Astrocyte of the cerebellum (primary cell): ENCODE results near the gene PRPF19.

Source experiments
- DNase-seq: peaks from one replicate; pipeline ENCODE4 v3.0.0-alpha.2; 2011; ENCODE audit warnings: low read depth
- H3K4me3 ChIP-seq: 2 replicates; pipeline ENCODE4 v1.5.1; 2011; ENCODE audit warnings: mild to moderate bottlenecking, low read depth, low read length, moderate library complexity
- CTCF ChIP-seq: IDR thresholded peaks from 2 replicates; pipeline ENCODE4 v1.5.1; 2012; ENCODE audit warnings: low read length, low read depth, moderate library complexity, mild to moderate bottlenecking; ENCODE audit errors: missing control alignments
- in situ Hi-C: cut with HindIII; loops from 2 replicates; pipeline ENCODE4 v1.10.0; 2017; ENCODE audit warnings: low sequenced_read_pairs

The PRPF19 gene

GRCh38 chr11:60929764-60930163 is 23.4 kb upstream of the PRPF19 start:
- DNase-seq = no peak
- no peak overlapping the region for H3K4me3 ChIP-seq
- in situ Hi-C loops = no loop called here
- TF ChIP-seq CTCF = no peak

- TF ChIP-seq CTCF = no peak
- no peak overlapping the region for H3K4me3 ChIP-seq
- in situ Hi-C loops = no loop called here
- DNase-seq = no peak
Measured at GRCh38 chr11:60928563-60929001, 22.2 kb upstream of the PRPF19 start.

- in situ Hi-C loops = no loop called here
- H3K4me3 ChIP-seq = no peak overlapping the region
- DNase-seq = no peak
- TF ChIP-seq CTCF = no peak
Measured at GRCh38 chr11:60927600-60927999, 21.2 kb upstream of the PRPF19 start.

- no peak for TF ChIP-seq CTCF
- in situ Hi-C loops = no loop called here
- H3K4me3 ChIP-seq = no peak overlapping the region
- DNase-seq = no peak
Measured at GRCh38 chr11:60927061-60927592, 20.7 kb upstream of the PRPF19 start.

- H3K4me3 ChIP-seq = no peak overlapping the region
- in situ Hi-C loops = no loop called here
- no peak for DNase-seq
- TF ChIP-seq CTCF = no peak
Measured at GRCh38 chr11:60926500-60926899, 20.1 kb upstream of the PRPF19 start.

GRCh38 chr11:60925868-60926267 is 19.5 kb upstream of the PRPF19 start:
- in situ Hi-C loops = no loop called here
- no peak for TF ChIP-seq CTCF
- no peak overlapping the region for H3K4me3 ChIP-seq
- no peak for DNase-seq
